ENCODE measurements around the gene SCIN. TPM values are rescaled to one million over a fixed set of nuclear protein-coding genes. Genes with fewer than 3 reads are reported as not detected.

The SCIN gene
- total RNA-seq, 1 experiment from 2014 or later, result 0.22 TPM

DNA sequence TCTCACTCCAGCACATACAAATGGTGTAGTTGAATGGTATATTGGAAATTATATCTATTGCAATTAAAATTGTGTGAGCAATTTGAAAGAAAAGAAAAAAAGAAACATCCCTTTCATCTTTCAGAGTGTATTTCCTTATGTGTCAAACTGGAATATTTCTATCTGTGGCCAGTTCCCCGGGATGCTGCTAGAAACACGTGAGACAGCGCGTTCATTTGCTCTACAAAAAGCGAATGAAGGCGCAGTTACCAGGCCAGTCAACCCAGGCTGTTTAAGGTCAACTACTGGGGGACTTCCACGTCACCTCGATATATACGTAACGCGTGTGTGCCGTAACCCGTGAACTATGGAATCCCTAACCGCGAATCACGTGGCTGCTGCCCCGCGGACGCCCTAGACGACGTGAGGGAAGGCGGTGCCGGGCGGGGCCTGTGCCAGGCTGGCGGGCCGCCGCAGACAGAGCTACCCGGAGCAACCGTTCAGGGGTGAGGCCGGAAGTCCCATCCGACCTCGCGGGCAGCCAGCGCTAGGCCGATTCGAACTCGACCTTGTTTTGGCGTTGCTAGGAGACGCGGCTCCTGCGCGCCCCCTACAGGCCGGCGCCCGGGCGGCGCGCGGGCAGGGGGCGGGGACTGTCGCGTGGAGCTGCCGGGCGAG is 115.8 kb downstream of the SCIN start:
- CTCF ChIA-PET, result interaction anchor here (0.6 to 2.8 kb wide), 28 partner anchors 9 to 592 kb away, joined by 3 to 28 read pairs (median 4); no protein-coding TSS in a partner anchor
- Histone ChIP-seq H3K4me2 (ENCODE audit: low read length) (peak overlapping the region; percentile 94), H3K9me3 (ENCODE audit: control insufficient read depth in 1 of 2, insufficient read depth in 1 of 2, low read depth in 1 of 2, low read length in 2 of 2) (no peaks in the 10 kb centered on the region), H3K9ac (ENCODE audit: low read length) (peak overlapping the region; percentile 84), H3K4me3 (replicated peaks in 1 of 2; ENCODE audit: low read depth in 1 of 2, low read length in 2 of 2) (peak overlapping the region; percentile 82), H3K79me2 (ENCODE audit: insufficient read depth, low read length) (peaks cover 39% of the 10 kb centered on the region), H4K20me1 (ENCODE audit: insufficient read depth) (no peaks in the 10 kb centered on the region; the same call in 1 of the 2 replicates), H2AFZ (ENCODE audit: low read depth, low read length, poor library complexity, severe bottlenecking) (peak overlapping the region; percentile 92), H3K27me3 (ENCODE audit: insufficient read depth, low read length) (no peaks in the 10 kb centered on the region), H3K4me1 (ENCODE audit: control insufficient read depth in 1 of 2, insufficient read depth in 2 of 2, low read length in 2 of 2) (peaks cover 6 to 16% of the 10 kb centered on the region in 2 experiments; a peak in 3 of 4 replicates), H3K9me2 (ENCODE audit: insufficient read depth) (no peaks in the 10 kb centered on the region), H3K36me3 (ENCODE audit: control insufficient read depth in 1 of 2, insufficient read depth in 2 of 2, low read length in 2 of 2) (0 out of 4 replicates have a peak, but pooled peaks cover 2 to 3% of the 10 kb centered on the region in 2 experiments), H3K27ac (ENCODE audit: low read depth, low read length) (peak overlapping the region; percentile 94)
- TF ChIP-seq, protein P1, sequence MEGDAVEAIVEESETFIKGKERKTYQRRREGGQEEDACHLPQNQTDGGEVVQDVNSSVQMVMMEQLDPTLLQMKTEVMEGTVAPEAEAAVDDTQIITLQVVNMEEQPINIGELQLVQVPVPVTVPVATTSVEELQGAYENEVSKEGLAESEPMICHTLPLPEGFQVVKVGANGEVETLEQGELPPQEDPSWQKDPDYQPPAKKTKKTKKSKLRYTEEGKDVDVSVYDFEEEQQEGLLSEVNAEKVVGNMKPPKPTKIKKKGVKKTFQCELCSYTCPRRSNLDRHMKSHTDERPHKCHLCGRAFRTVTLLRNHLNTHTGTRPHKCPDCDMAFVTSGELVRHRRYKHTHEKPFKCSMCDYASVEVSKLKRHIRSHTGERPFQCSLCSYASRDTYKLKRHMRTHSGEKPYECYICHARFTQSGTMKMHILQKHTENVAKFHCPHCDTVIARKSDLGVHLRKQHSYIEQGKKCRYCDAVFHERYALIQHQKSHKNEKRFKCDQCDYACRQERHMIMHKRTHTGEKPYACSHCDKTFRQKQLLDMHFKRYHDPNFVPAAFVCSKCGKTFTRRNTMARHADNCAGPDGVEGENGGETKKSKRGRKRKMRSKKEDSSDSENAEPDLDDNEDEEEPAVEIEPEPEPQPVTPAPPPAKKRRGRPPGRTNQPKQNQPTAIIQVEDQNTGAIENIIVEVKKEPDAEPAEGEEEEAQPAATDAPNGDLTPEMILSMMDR (IDR thresholded peaks at IDR 0.05 in 2 of 3, conservative IDR thresholded peaks at IDR 0.05 in 1 of 3; ENCODE audit: borderline replicate concordance in 1 of 3, insufficient read depth in 1 of 3, low read depth in 2 of 3, low read length in 2 of 3), result peak; percentile 30 to 78 (median 73); a peak in 5 of 6 replicates
- TF ChIP-seq TCF7L2 (IDR thresholded peaks at IDR 0.05; ENCODE audit: borderline replicate concordance, extremely low read depth, insufficient read depth, insufficient read length) (peak; percentile 49), SP1 (IDR thresholded peaks at IDR 0.05; ENCODE audit: low read depth) (peak; percentile 62; the same call in 1 of the 2 replicates), ZNF274 (IDR thresholded peaks at IDR 0.05; ENCODE audit: low read depth, low read length) (no peak), SIN3A (IDR thresholded peaks at IDR 0.05; ENCODE audit: low read depth) (no peak; the same call in 1 of the 2 replicates), ZFX (IDR thresholded peaks at IDR 0.05) (no peak), YY1 (IDR thresholded peaks at IDR 0.05; ENCODE audit: extremely low read depth, insufficient replicate concordance, low read depth, low read length) (peak; percentile 7), CBX3 (IDR thresholded peaks at IDR 0.05; ENCODE audit: low read depth) (peak; percentile 94), EZH2phosphoT487 (IDR thresholded peaks at IDR 0.05; ENCODE audit: borderline replicate concordance) (no peak), CEBPB (IDR thresholded peaks at IDR 0.05; ENCODE audit: low read depth) (no peak), RAD21 (IDR thresholded peaks at IDR 0.05; ENCODE audit: low read depth) (no peak), POLR2AphosphoS5 (IDR thresholded peaks at IDR 0.05; ENCODE audit: low read depth, low read length) (peak; percentile 62), JUND (IDR thresholded peaks at IDR 0.05) (no peak)
- TF ChIP-seq, protein P2, sequence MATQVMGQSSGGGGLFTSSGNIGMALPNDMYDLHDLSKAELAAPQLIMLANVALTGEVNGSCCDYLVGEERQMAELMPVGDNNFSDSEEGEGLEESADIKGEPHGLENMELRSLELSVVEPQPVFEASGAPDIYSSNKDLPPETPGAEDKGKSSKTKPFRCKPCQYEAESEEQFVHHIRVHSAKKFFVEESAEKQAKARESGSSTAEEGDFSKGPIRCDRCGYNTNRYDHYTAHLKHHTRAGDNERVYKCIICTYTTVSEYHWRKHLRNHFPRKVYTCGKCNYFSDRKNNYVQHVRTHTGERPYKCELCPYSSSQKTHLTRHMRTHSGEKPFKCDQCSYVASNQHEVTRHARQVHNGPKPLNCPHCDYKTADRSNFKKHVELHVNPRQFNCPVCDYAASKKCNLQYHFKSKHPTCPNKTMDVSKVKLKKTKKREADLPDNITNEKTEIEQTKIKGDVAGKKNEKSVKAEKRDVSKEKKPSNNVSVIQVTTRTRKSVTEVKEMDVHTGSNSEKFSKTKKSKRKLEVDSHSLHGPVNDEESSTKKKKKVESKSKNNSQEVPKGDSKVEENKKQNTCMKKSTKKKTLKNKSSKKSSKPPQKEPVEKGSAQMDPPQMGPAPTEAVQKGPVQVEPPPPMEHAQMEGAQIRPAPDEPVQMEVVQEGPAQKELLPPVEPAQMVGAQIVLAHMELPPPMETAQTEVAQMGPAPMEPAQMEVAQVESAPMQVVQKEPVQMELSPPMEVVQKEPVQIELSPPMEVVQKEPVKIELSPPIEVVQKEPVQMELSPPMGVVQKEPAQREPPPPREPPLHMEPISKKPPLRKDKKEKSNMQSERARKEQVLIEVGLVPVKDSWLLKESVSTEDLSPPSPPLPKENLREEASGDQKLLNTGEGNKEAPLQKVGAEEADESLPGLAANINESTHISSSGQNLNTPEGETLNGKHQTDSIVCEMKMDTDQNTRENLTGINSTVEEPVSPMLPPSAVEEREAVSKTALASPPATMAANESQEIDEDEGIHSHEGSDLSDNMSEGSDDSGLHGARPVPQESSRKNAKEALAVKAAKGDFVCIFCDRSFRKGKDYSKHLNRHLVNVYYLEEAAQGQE (IDR thresholded peaks at IDR 0.05; ENCODE audit: low read depth), result no peak
- TF ChIP-seq, protein P3, sequence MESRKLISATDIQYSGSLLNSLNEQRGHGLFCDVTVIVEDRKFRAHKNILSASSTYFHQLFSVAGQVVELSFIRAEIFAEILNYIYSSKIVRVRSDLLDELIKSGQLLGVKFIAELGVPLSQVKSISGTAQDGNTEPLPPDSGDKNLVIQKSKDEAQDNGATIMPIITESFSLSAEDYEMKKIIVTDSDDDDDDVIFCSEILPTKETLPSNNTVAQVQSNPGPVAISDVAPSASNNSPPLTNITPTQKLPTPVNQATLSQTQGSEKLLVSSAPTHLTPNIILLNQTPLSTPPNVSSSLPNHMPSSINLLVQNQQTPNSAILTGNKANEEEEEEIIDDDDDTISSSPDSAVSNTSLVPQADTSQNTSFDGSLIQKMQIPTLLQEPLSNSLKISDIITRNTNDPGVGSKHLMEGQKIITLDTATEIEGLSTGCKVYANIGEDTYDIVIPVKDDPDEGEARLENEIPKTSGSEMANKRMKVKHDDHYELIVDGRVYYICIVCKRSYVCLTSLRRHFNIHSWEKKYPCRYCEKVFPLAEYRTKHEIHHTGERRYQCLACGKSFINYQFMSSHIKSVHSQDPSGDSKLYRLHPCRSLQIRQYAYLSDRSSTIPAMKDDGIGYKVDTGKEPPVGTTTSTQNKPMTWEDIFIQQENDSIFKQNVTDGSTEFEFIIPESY (IDR thresholded peaks at IDR 0.05; ENCODE audit: extremely low read depth, insufficient replicate concordance, low read length), result peak; percentile 23
- TF ChIP-seq, protein P4, sequence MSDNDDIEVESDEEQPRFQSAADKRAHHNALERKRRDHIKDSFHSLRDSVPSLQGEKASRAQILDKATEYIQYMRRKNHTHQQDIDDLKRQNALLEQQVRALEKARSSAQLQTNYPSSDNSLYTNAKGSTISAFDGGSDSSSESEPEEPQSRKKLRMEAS (IDR thresholded peaks at IDR 0.05), result peak; percentile 91
- TF ChIP-seq, protein P5, sequence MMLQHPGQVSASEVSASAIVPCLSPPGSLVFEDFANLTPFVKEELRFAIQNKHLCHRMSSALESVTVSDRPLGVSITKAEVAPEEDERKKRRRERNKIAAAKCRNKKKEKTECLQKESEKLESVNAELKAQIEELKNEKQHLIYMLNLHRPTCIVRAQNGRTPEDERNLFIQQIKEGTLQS (IDR thresholded peaks at IDR 0.05), result no peak
- intact Hi-C loops (cut with micrococcal nuclease), result loop anchor here (2.0 to 5.0 kb wide), 3 partner anchors 116 to 491 kb away; no protein-coding TSS in a partner anchor
- DNase-seq (ENCODE audit: low read depth, low spot score), result peak; percentile 87
- TSS peak; percentile 97 for BruUV-seq (replicated peaks)
- POLR2A ChIA-PET, result interaction anchor here (0.9 to 2.0 kb wide), 12 partner anchors 10 to 575 kb away, joined by 3 to 16 read pairs (median 4); no protein-coding TSS in a partner anchor
- ATAC-seq, result peak; percentile 80
- RAD21 ChIA-PET (ENCODE audit: low non-redundant PET in 1 of 2, low total read pairs in 2 of 2, uncharacterized antibody in 2 of 2, unreplicated experiment in 2 of 2), result interaction anchor here in 1 of 2 experiments (1.0 kb wide), 1 partner anchor 429 kb away, joined by 3 read pairs; no protein-coding TSS in a partner anchor

Data from HCT116 (cell line).